Activated CD4-positive, CD25-positive, alpha-beta regulatory T cell (primary cell): ENCODE data around the gene USP20.

Source experiments
- DNase-seq, 4 experiments: peaks; one replicate each; lab custom pipeline; 2025; lab: John Stamatoyannopoulos, UW

The USP20 gene

GRCh38 chr9:129919841-129920240, 84.6 kb downstream of the USP20 start:
- no peak for DNase-seq

GRCh38 chr9:129921905-129922304, 86.6 kb downstream of the USP20 start:
- DNase-seq = no peak

- no peak for DNase-seq
These were observed 88.3 kb downstream of the USP20 start for GRCh38 chr9:129923589-129923988.

DNA sequence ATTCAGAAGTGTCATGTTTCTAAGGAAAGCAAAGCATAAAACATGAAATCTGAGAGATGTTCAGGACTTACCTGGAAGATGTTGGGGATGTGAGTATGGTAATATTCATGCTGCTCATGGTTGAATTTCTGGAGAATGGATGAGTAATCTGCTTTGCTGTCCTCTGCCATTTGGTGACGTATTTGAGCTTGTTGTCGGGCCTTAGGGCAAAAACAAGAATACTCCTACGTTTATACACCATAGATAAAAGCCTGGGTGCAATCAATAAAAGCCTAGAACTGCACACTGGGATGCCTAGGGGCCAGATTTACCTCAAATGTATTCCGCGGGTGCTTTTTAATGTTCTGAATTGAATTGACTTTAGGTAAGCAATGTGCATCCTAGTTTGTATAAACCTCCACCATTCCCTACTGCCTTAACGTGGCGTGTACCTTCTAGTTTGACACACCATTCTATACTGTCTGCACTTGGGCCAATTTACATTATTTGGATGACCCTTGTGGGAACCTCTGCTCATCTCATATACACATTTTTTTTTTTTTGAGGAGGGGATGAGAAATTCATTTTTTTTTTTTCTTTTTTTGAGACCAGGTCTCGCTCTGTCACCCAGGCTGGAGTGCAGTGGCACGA, 94.4 kb downstream of the USP20 start:
- DNase-seq = no peak

DNA sequence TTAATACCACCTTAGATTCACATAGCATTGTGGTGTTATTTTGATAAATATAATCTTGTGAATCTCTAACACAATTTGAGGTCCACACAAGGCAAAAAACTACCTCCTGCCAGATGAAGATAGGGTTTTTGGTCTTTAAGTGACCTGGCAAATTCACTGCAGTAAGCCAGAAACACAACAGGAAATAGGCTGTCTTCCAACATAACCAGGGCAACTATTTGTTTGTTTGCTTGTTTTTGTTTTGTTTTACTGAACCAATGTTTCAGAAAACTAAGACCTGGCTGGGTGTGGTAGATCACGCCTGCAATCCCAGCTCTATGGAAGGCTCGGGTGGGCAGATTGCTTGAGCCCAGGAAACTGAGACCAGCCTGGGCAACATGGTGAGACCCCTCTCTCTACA, 95.5 kb downstream of the USP20 start:
- DNase-seq = no peak
